Activated B cell treated with CpG ODN at 0.5 μM for 24 hours (primary cell): ENCODE measurements around the gene SFSWAP. TPM values are rescaled to one million over a fixed set of nuclear protein-coding genes. Genes with fewer than 3 reads are reported as not detected.

Source experiments
- ATAC-seq: fragments of 200-7000 bp; cut with Tn5 transposase; one replicate; pipeline ENCODE4 v1.10.0; 2021; ENCODE audit warnings: low read depth, mild to moderate bottlenecking, moderate library complexity
- CTCF ChIA-PET: fragments of 350-600 bp; sonication (Branson Sonifier 250); formaldehyde crosslinking; loops from one replicate; lab custom pipeline; 2021; ENCODE audit warnings: antibody characterized with exemption; lab: Charles Lee
- POLR2A ChIA-PET: fragments of 350-600 bp; sonication (Branson Sonifier 250); formaldehyde crosslinking; loops from one replicate; lab custom pipeline; 2021; ENCODE audit warnings: antibody characterized with exemption; lab: Charles Lee
- DNase-seq: peaks from one replicate; pipeline ENCODE4 v3.0.0; 2022
- H3K27ac Mint-ChIP-seq: one replicate; pipeline ENCODE4 v1.8.0; 2020; ENCODE audit warnings: mixed read lengths
- H3K27me3 Mint-ChIP-seq: one replicate; pipeline ENCODE4 v1.8.0; 2021; ENCODE audit warnings: mixed read lengths
- H3K36me3 Mint-ChIP-seq: one replicate; pipeline ENCODE4 v1.8.0; 2021; ENCODE audit warnings: low read depth, mixed read lengths
- H3K4me1 Mint-ChIP-seq: one replicate; pipeline ENCODE4 v1.8.0; 2021; ENCODE audit warnings: mixed read lengths
- H3K4me3 Mint-ChIP-seq: one replicate; pipeline ENCODE4 v1.8.0; 2020; ENCODE audit warnings: mild to moderate bottlenecking, mixed read lengths
- H3K9me3 Mint-ChIP-seq: one replicate; pipeline ENCODE4 v1.8.0; 2020; ENCODE audit warnings: mixed read lengths
- CTCF ChIP-seq: fragments of 200-600 bp; IDR thresholded peaks from one replicate; pipeline ENCODE4 v1.8.0; 2022; ENCODE audit warnings: antibody characterized with exemption, mild to moderate bottlenecking
- intact Hi-C: fragments of 100-400 bp; cut with micrococcal nuclease; formaldehyde crosslinking; loops from one replicate; pipeline ENCODE4 v1.15.1; 2024
- total RNA-seq: library from RNA; stranded (reverse); gene quantifications from 2 replicates; pipeline ENCODE4 v1.2.3, GENCODE V29; 2022

Gene SFSWAP
- total RNA-seq, 1 donor from 2014 or later, result 88.0 TPM

- ChIA-PET POLR2A (interaction anchor here (0.5 kb wide), 1 partner anchor 191 kb away, joined by 5 read pairs; no protein-coding TSS in a partner anchor), CTCF (no interaction called here)
- intact Hi-C loops, result no loop called here
- Mint-ChIP-seq H3K27me3 (no peaks in the 10 kb centered on the region), H3K9me3 (no peaks in the 10 kb centered on the region), H3K27ac (no peak overlapping the region), H3K4me3 (no peak overlapping the region), H3K36me3 (peaks cover 94% of the 10 kb centered on the region), H3K4me1 (no peaks in the 10 kb centered on the region)
- TF ChIP-seq CTCF, result no peak
- no peak for ATAC-seq
- DNase-seq, result no peak
Observed at GRCh38 chr12:131732996-131733615, 22.2 kb downstream of the SFSWAP start.

- H3K36me3 Mint-ChIP-seq, result peaks cover 88% of the 10 kb centered on the region
- no peak overlapping the region for H3K27ac Mint-ChIP-seq
- TF ChIP-seq CTCF, result no peak
- ATAC-seq (no peak), DNase-seq (no peak)
- intact Hi-C loops, result no loop called here
- H3K4me1 Mint-ChIP-seq, result no peaks in the 10 kb centered on the region
- no peaks in the 10 kb centered on the region for H3K9me3 Mint-ChIP-seq
- no peaks in the 10 kb centered on the region for H3K27me3 Mint-ChIP-seq
- no peak overlapping the region for H3K4me3 Mint-ChIP-seq
- ChIA-PET POLR2A (interaction anchor here (0.5 kb wide), 1 partner anchor 190 kb away, joined by 5 read pairs; no protein-coding TSS in a partner anchor), CTCF (no interaction called here)
Observed at GRCh38 chr12:131733874-131734273, 23.0 kb downstream of the SFSWAP start.

GRCh38 chr12:131734336-131735152 is 23.7 kb downstream of the SFSWAP start:
- DNase-seq (no peak), ATAC-seq (no peak)
- Mint-ChIP-seq H3K4me3 (no peak overlapping the region), H3K36me3 (peaks cover 82% of the 10 kb centered on the region), H3K27ac (no peak overlapping the region), H3K4me1 (no peaks in the 10 kb centered on the region), H3K9me3 (no peaks in the 10 kb centered on the region), H3K27me3 (no peaks in the 10 kb centered on the region)
- ChIA-PET POLR2A (no interaction called here), CTCF (no interaction called here)
- no peak for TF ChIP-seq CTCF
- intact Hi-C loops, result no loop called here

GRCh38 chr12:131735153-131735456 is 24.2 kb downstream of the SFSWAP start:
- H3K4me3 Mint-ChIP-seq, result no peak overlapping the region
- no peaks in the 10 kb centered on the region for H3K4me1 Mint-ChIP-seq
- no peak overlapping the region for H3K27ac Mint-ChIP-seq
- no peak for TF ChIP-seq CTCF
- intact Hi-C loops, result no loop called here
- no peak for DNase-seq
- H3K36me3 Mint-ChIP-seq, result peaks cover 79% of the 10 kb centered on the region
- CTCF ChIA-PET, result no interaction called here
- H3K27me3 Mint-ChIP-seq, result no peaks in the 10 kb centered on the region
- POLR2A ChIA-PET, result no interaction called here
- no peaks in the 10 kb centered on the region for H3K9me3 Mint-ChIP-seq
- no peak for ATAC-seq
